Uterus (tissue), 4 donors: ENCODE results near the gene ASXL3. TPM values are rescaled to one million over a fixed set of nuclear protein-coding genes. Genes with fewer than 3 reads are reported as not detected.

ENCODE experiments used
- DNase-seq, 2 donors: peaks; one replicate each; pipeline ENCODE4 v3.0.0-alpha.2; 2019 to 2020
- H3K27ac ChIP-seq, 2 donors: fragments of 200-600 bp; sonication (generic); 1 replicate in 1 of 2; 2 replicates in 1 of 2; pipeline ENCODE4 v1.5.1; 2016 to 2018
- H3K27me3 ChIP-seq, 2 donors: fragments of 200-600 bp; sonication (generic); one replicate each; pipeline ENCODE4 v1.5.1; 2018 to 2019; ENCODE audit warnings: control low read depth in 1 of 2
- H3K36me3 ChIP-seq, 2 donors: fragments of 200-600 bp; sonication (generic); one replicate each; pipeline ENCODE4 v1.5.1; 2019; ENCODE audit warnings: control low read depth in 1 of 2
- H3K4me1 ChIP-seq, 2 donors: fragments of 200-600 bp; sonication (generic); one replicate each; pipeline ENCODE4 v1.5.1; 2018 to 2019; ENCODE audit warnings: control low read depth in 1 of 2
- H3K4me3 ChIP-seq, 2 donors: fragments of 200-600 bp; sonication (generic); 1 replicate in 1 of 2; 2 replicates in 1 of 2; pipeline ENCODE4 v1.5.1; 2018 to 2019; ENCODE audit warnings: mild to moderate bottlenecking in 1 of 2
- H3K9me3 ChIP-seq, 2 donors: fragments of 200-600 bp; sonication (generic); one replicate each; pipeline ENCODE4 v1.5.1; 2019; ENCODE audit warnings: control low read depth in 1 of 2
- POLR2A ChIP-seq, 2 donors: fragments of 450-650 bp; IDR thresholded peaks; one replicate each; pipeline ENCODE4 v1.6.1; 2016; ENCODE audit warnings: antibody characterized with exemption in 2 of 2, mild to moderate bottlenecking in 1 of 2, moderate library complexity in 1 of 2
- intact Hi-C: fragments of 100-400 bp; cut with DNase I; formaldehyde crosslinking; loops from one replicate; pipeline ENCODE4 v1.15.1; 2023; ENCODE audit warnings: low total_unique reads
- total RNA-seq, 4 donors: library from RNA; depleted of rRNA in 3 of 4; stranded (reverse); fragments of >200 nt in 3 of 4; gene quantifications; one replicate each; pipeline versions ENCODE4 v1.1.0 to v1.2.4, GENCODE V29; 2014 to 2023
- TF ChIP-seq, protein P1 (sequence below), 4 experiments: fragments of 200-600 bp in 2 of 4; fragments of 450-650 bp in 2 of 4; sonication (generic) in 2 of 4; IDR thresholded peaks; one replicate each; pipeline ENCODE4 v1.5.1; 2016 to 2019; ENCODE audit warnings: antibody characterized with exemption in 4 of 4, mild to moderate bottlenecking in 2 of 4, moderate library complexity in 1 of 4
- donor health status: DM: yes; HTN: yes; CAD: no.

The ASXL3 gene
- total RNA-seq, 4 donors from 2014 or later, result 1.0 to 25.0 (median 8.3) TPM

DNA sequence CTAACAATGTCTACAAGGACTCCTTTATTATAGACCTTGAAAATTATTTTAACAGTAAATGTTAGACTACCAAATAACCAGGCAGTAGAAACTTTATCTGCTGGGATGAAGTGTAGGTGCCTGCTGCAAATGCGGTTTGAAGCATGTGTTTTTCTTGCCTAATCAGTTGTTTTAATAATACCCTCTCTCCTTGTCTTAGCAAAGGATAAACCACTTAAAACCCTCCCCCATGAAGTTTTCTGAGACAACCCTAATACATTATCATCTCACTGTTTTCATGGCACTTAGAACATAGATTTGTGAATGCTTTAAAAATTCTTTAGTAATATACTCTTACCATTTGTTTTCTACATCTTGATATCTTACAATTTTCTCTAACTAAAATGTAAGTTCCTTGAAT, 98.6 kb downstream of the ASXL3 start:
- no peak overlapping the region for H3K27ac ChIP-seq
- TF ChIP-seq, protein P1, sequence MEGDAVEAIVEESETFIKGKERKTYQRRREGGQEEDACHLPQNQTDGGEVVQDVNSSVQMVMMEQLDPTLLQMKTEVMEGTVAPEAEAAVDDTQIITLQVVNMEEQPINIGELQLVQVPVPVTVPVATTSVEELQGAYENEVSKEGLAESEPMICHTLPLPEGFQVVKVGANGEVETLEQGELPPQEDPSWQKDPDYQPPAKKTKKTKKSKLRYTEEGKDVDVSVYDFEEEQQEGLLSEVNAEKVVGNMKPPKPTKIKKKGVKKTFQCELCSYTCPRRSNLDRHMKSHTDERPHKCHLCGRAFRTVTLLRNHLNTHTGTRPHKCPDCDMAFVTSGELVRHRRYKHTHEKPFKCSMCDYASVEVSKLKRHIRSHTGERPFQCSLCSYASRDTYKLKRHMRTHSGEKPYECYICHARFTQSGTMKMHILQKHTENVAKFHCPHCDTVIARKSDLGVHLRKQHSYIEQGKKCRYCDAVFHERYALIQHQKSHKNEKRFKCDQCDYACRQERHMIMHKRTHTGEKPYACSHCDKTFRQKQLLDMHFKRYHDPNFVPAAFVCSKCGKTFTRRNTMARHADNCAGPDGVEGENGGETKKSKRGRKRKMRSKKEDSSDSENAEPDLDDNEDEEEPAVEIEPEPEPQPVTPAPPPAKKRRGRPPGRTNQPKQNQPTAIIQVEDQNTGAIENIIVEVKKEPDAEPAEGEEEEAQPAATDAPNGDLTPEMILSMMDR (IDR thresholded peaks at IDR 0.05), result no peak
- TF ChIP-seq POLR2A (IDR thresholded peaks at IDR 0.05), result no peak
- no peak for DNase-seq
- no peaks in the 10 kb centered on the region for H3K27me3 ChIP-seq
- H3K36me3 ChIP-seq, result no peaks in the 10 kb centered on the region
- intact Hi-C loops, result no loop called here
- no peak overlapping the region for H3K4me3 ChIP-seq
- H3K4me1 ChIP-seq, result no peaks in the 10 kb centered on the region
- H3K9me3 ChIP-seq, result no peaks in the 10 kb centered on the region

DNA sequence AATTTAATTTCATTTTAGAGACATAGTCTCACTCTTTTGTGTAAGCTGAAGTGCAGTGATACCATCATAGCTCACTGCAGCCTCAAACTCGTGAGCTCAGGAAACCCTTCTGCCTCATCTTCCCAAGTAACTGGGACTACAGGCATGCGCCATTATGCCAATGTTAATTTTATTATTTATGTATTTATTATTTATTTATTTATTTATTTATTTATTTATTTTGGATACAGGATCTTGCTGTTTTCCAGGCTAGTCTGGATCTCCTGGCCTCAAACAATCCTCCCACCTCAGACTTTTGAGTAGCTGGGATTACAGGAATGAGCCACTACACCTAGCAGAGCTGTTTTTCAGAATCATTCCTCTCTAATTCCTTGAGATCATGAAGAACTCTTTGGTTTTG, 99.9 kb downstream of the ASXL3 start:
- H3K27me3 ChIP-seq, result no peaks in the 10 kb centered on the region
- no peak for DNase-seq
- no peak overlapping the region for H3K4me3 ChIP-seq
- no peaks in the 10 kb centered on the region for H3K9me3 ChIP-seq
- H3K36me3 ChIP-seq, result no peaks in the 10 kb centered on the region
- intact Hi-C loops, result no loop called here
- no peak for TF ChIP-seq POLR2A (IDR thresholded peaks at IDR 0.05)
- TF ChIP-seq, protein P1 (IDR thresholded peaks at IDR 0.05), result no peak
- H3K27ac ChIP-seq, result no peak overlapping the region
- H3K4me1 ChIP-seq, result no peaks in the 10 kb centered on the region

DNA sequence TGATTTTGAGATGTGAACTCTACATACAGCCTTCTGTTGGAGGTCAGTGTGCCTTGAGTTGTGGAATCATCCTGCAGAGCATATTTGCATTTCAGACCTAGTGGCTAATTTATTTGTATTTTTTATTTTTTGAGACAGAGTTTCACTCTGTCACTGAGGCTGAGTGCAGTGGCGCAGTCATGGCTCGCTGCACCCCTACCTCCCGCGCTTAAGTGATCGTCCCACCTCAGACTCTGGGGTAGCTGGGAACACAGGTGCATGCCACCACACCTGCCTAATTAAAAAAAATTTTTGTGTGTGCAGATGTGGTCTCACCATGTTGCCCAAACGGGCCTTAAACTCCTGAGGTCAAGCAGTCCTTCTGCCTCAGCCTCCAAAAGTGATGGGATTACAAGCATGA, 104.4 kb downstream of the ASXL3 start:
- Histone ChIP-seq H3K27ac (no peak overlapping the region), H3K27me3 (no peaks in the 10 kb centered on the region), H3K9me3 (no peaks in the 10 kb centered on the region), H3K36me3 (no peaks in the 10 kb centered on the region), H3K4me3 (no peak overlapping the region), H3K4me1 (no peaks in the 10 kb centered on the region)
- no peak for DNase-seq
- intact Hi-C loops, result no loop called here
- TF ChIP-seq, protein P1 (IDR thresholded peaks at IDR 0.05), result no peak
- TF ChIP-seq POLR2A (IDR thresholded peaks at IDR 0.05), result no peak

DNA sequence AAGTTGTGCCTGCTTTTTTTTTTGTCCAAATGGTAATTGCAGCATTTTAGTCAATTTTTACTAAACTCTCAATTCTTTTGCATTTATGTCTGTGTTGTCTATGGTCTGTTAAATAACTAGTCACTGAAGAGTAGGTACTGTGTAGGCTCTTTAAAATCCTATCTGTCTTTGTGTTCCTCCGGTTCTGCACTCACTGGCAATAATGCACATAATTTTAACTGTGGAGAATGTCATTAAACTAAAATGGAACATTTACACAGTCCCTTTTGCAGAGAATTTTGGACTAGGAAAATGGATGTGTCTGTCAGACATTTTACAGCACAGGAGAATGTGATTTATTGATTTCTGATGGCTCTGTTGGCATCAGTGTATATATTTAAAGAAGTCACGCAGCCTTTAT, 116.6 kb downstream of the ASXL3 start:
- Histone ChIP-seq H3K4me3 (no peak overlapping the region), H3K4me1 (no peaks in the 10 kb centered on the region), H3K27ac (no peak overlapping the region), H3K27me3 (no peaks in the 10 kb centered on the region), H3K36me3 (no peaks in the 10 kb centered on the region), H3K9me3 (no peaks in the 10 kb centered on the region)
- DNase-seq, result no peak
- intact Hi-C loops, result no loop called here
- TF ChIP-seq, protein P1 (IDR thresholded peaks at IDR 0.05), result no peak
- no peak for TF ChIP-seq POLR2A (IDR thresholded peaks at IDR 0.05)

DNA sequence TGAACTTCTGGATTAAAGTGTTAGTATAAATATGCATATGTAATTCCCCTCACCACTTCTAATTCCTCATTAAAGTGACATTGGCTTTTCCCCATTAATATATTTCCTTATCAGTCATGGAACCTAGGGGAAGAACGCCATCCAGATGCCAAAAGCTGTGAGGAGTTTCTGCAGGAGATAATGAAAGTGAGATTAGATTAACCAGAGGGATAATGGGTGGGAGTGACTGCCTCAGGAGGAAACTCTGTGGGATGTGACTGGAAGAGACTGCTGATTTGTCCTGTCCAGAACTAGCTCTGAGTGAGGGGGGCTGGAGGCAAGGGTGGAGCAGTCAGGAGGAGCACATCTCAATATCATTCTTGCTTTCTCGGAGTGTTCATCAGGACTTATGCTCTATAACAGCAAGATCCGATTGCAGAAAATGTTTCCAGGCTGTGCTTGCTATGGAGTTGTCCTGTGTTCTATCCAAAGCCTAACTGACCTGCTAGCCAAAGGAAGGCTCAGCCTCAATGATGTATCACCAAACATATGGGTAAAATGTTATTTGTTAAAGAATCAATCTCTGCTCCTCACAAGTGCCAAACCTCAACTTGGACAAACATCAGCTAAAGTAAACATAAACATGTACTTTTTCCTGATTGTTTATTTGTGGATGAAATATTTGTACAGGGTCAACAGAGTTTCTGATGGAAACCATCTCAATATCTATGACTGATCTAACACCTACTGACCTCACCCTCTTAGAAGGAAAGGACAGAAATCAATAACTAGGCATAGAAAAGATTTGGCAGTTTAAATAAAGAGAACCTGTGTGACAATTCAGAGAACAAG, 118.5 kb downstream of the ASXL3 start:
- H3K27ac ChIP-seq, result no peak overlapping the region
- no peak for TF ChIP-seq POLR2A (IDR thresholded peaks at IDR 0.05)
- TF ChIP-seq, protein P1 (IDR thresholded peaks at IDR 0.05), result no peak
- no peaks in the 10 kb centered on the region for H3K4me1 ChIP-seq
- H3K36me3 ChIP-seq, result no peaks in the 10 kb centered on the region
- H3K9me3 ChIP-seq, result no peaks in the 10 kb centered on the region
- DNase-seq, result no peak
- intact Hi-C loops, result no loop called here
- H3K4me3 ChIP-seq, result no peak overlapping the region
- H3K27me3 ChIP-seq, result no peaks in the 10 kb centered on the region
